Erythroblast (primary cell): ENCODE results near the gene GNB5.

Experiments used
- GATA1 ChIP-seq: IDR thresholded peaks from 2 replicates; pipeline ENCODE4 v1.6.1; 2011; ENCODE audit warnings: low read depth, mild to moderate bottlenecking, control low read depth, low read length, moderate library complexity
- POLR2A ChIP-seq: IDR thresholded peaks from 2 replicates; pipeline ENCODE4 v1.6.1; 2011; ENCODE audit warnings: mild to moderate bottlenecking, low read length

GRCh38 chr15:52217186-52217585 is 26.0 kb upstream of the GNB5 start:
- TF ChIP-seq POLR2A = no peak
- no peak for TF ChIP-seq GATA1
